Naive thymus-derived CD4-positive, alpha-beta T cell (primary cell): ENCODE measurements around the gene WDR59. TPM values are rescaled to one million over a fixed set of nuclear protein-coding genes. Genes with fewer than 3 reads are reported as not detected.
"Not testable (repeated sequence)": the region's sequence is repeated elsewhere in the genome, so short reads cannot be mapped to it uniquely, and the experiment has no call there.

Experiments
- ATAC-seq: fragments of 150-1000 bp; cut with Tn5 transposase; 2 replicates; pipeline ENCODE4 v1.10.0; 2021; ENCODE audit warnings: mild to moderate bottlenecking, moderate library complexity
- CTCF ChIA-PET: fragments of 350-600 bp; sonication (Branson Sonifier 250); formaldehyde crosslinking; loops from one replicate; lab custom pipeline; 2021; ENCODE audit warnings: antibody characterized with exemption; lab: Charles Lee
- POLR2A ChIA-PET: fragments of 350-600 bp; sonication (Branson Sonifier 250); formaldehyde crosslinking; loops from one replicate; lab custom pipeline; 2021; ENCODE audit warnings: antibody characterized with exemption, inconsistent platforms; lab: Charles Lee
- DNase-seq, 9 donors: peaks; one replicate each; pipeline versions ENCODE4 v3.0.0 to v3.0.0-alpha.2; 2020 to 2022; ENCODE audit warnings: mixed read lengths in 1 of 9
- H3K27ac ChIP-seq: one replicate; pipeline ENCODE4 v1.7.0; 2013; ENCODE audit warnings: mild to moderate bottlenecking, low read depth, low read length, moderate library complexity
- H3K27me3 ChIP-seq, 2 donors: one replicate each; pipeline ENCODE4 v1.7.0; 2013; ENCODE audit warnings: low read length in 2 of 2, mild to moderate bottlenecking in 2 of 2, moderate library complexity in 2 of 2; ENCODE audit not compliant: control insufficient read depth in 2 of 2, insufficient read depth in 2 of 2
- H3K36me3 ChIP-seq, 3 experiments: 1 replicate in 2 of 3; 2 replicates in 1 of 3; pipeline ENCODE4 v1.7.0; 2013; ENCODE audit warnings: low read length in 3 of 3, mild to moderate bottlenecking in 3 of 3, moderate library complexity in 1 of 3; ENCODE audit not compliant: insufficient read depth in 3 of 3, control insufficient read depth in 2 of 3
- H3K4me1 ChIP-seq, 2 donors: one replicate each; pipeline ENCODE4 v1.7.0; 2013; ENCODE audit warnings: low read length in 2 of 2, mild to moderate bottlenecking in 2 of 2, moderate library complexity in 1 of 2; ENCODE audit not compliant: control insufficient read depth in 2 of 2, insufficient read depth in 2 of 2
- H3K4me3 ChIP-seq: 2 replicates; pipeline ENCODE4 v1.7.0; 2013; ENCODE audit warnings: mild to moderate bottlenecking, low read length
- H3K9me3 ChIP-seq, 3 experiments: 1 replicate in 2 of 3; 2 replicates in 1 of 3; pipeline ENCODE4 v1.7.0; 2013; ENCODE audit warnings: low read length in 3 of 3; ENCODE audit not compliant: control insufficient read depth in 2 of 3
- H3K27ac Mint-ChIP-seq, 9 donors: one replicate each; pipeline ENCODE4 v1.8.0; 2020 to 2022; ENCODE audit warnings: mixed read lengths in 9 of 9, mild to moderate bottlenecking in 8 of 9, moderate library complexity in 5 of 9, inconsistent platforms in 2 of 9
- H3K27me3 Mint-ChIP-seq, 5 donors: one replicate each; pipeline ENCODE4 v1.8.0; 2021 to 2022; ENCODE audit warnings: mixed read lengths in 5 of 5, mild to moderate bottlenecking in 1 of 5
- H3K36me3 Mint-ChIP-seq, 5 donors: one replicate each; pipeline ENCODE4 v1.8.0; 2020 to 2022; ENCODE audit warnings: mixed read lengths in 5 of 5, mild to moderate bottlenecking in 3 of 5, inconsistent platforms in 1 of 5
- H3K4me1 Mint-ChIP-seq, 7 donors: one replicate each; pipeline ENCODE4 v1.8.0; 2020 to 2022; ENCODE audit warnings: mixed read lengths in 7 of 7, mild to moderate bottlenecking in 3 of 7, inconsistent platforms in 1 of 7
- H3K4me3 Mint-ChIP-seq, 10 donors: one replicate each; pipeline ENCODE4 v1.8.0; 2020 to 2022; ENCODE audit warnings: mild to moderate bottlenecking in 10 of 10, mixed read lengths in 10 of 10, moderate library complexity in 6 of 10, inconsistent platforms in 2 of 10
- H3K9me3 Mint-ChIP-seq, 11 donors: one replicate each; pipeline ENCODE4 v1.8.0; 2020 to 2022; ENCODE audit warnings: mixed read lengths in 11 of 11, mild to moderate bottlenecking in 4 of 11, inconsistent platforms in 1 of 11, moderate library complexity in 1 of 11
- intact Hi-C, 2 donors: fragments of 100-400 bp; cut with micrococcal nuclease; formaldehyde crosslinking; loops; one replicate each; pipeline ENCODE4 v1.15.1; 2023
- polyA plus RNA-seq, 2 donors: library from polyadenylated mRNA; unstranded; fragments of 300-500 nt; fragmentation: Illumina TruSeq; gene quantifications; one replicate each; pipeline ENCODE4 v1.2.3, GENCODE V29; 2021
- total RNA-seq, 6 experiments: library from RNA in 5 of 6; stranded (reverse) in 5 of 6; gene quantifications; 1 replicate in 5 of 6; 2 replicates in 1 of 6; pipeline ENCODE4 v1.2.3 and lab custom pipeline; 2021 to 2026

Gene WDR59
- total and polyA plus RNA-seq, 7 experiments from 2014 or later = 11.6 to 130 (median 83.3) TPM

DNA sequence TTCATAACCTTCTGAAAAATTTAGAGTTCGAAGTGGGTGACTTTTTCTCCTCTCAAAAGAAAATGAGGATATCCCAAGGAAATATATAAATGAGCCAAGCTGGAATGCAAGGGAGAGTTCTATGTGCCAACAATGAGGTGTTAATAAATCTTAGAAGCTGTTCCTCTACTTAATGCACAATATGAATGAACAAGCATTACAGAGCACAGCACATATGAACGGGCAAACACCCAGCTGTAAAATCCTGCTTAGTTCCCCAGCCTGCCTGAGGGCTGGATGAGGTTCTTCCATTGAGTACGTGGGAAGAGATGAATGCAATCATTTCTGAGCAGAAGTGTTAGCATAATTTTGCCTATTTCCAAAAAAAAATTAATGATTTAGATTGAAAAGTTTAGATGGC, 58.1 kb downstream of the WDR59 start:
- Histone ChIP-seq H3K36me3 (peaks cover 0 to 36% (median 11%) of the 10 kb centered on the region in 3 experiments), H3K27me3 (no peaks in the 10 kb centered on the region), H3K4me1 (no peaks in the 10 kb centered on the region), H3K9me3 (no peaks in the 10 kb centered on the region), H3K27ac (no peak overlapping the region), H3K4me3 (no peak overlapping the region)
- CTCF ChIA-PET = no interaction called here
- POLR2A ChIA-PET = interaction anchor here (0.8 kb wide), 1 partner anchor 66 kb away, joined by 3 read pairs; no protein-coding TSS in a partner anchor
- ATAC-seq (no peak), DNase-seq (no peak)
- Mint-ChIP-seq H3K27ac (no peak overlapping the region), H3K4me3 (no peak overlapping the region), H3K36me3 (peaks cover under 1 to 55% (median 21%) of the 10 kb centered on the region in 5 donors), H3K9me3 (no peaks in the 10 kb centered on the region), H3K4me1 (no peaks in the 10 kb centered on the region), H3K27me3 (no peaks in the 10 kb centered on the region)
- intact Hi-C loops = no loop called here

DNA sequence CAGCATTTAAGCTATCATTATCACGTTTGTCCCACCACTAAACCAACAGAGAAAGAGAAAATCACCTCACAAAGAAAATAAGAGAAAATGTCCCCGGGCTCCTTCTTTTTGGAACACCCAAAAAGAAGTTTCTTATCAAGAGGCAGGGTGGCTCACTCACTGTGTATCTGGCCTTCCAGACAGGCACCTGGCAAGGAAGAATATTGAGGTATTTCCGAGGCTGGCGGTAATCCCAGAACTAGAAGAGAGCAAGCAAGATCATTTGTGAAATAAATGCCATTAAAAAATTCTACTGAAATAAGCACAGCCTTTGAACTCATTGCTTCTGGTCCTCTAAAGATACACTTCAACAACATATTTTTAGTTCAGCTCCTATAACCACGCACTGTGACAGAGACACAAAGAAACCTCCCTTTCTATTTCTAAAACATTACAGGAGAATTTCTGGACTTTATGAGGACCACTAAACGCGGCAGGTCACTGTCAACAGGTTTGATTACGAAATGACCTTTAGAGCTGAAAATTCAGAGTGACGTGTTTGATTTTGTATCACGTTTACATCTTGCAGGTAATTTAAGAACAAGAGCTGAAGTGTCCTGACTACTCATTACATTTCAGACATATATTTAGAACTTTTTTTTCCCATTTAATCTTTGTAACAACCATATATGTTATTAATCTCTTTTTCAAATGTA, 61.0 kb downstream of the WDR59 start:
- no peaks in the 10 kb centered on the region for H3K4me1 Mint-ChIP-seq
- no peaks in the 10 kb centered on the region for H3K9me3 ChIP-seq
- ATAC-seq = no peak
- intact Hi-C loops = no loop called here
- H3K27me3 ChIP-seq = no peaks in the 10 kb centered on the region
- H3K27ac ChIP-seq = no peak overlapping the region
- peaks cover 0 to 58% (median 11%) of the 10 kb centered on the region in 3 experiments for H3K36me3 ChIP-seq
- H3K4me3 ChIP-seq = no peak overlapping the region
- no peak overlapping the region for H3K4me3 Mint-ChIP-seq
- no peaks in the 10 kb centered on the region for H3K4me1 ChIP-seq
- peaks cover 0 to 2% (median 0%) of the 10 kb centered on the region in 11 donors for H3K9me3 Mint-ChIP-seq
- POLR2A ChIA-PET = no interaction called here
- no peak overlapping the region for H3K27ac Mint-ChIP-seq
- CTCF ChIA-PET = no interaction called here
- H3K27me3 Mint-ChIP-seq = no peaks in the 10 kb centered on the region
- peaks cover 13 to 64% (median 32%) of the 10 kb centered on the region in 5 donors for H3K36me3 Mint-ChIP-seq
- no peak for DNase-seq

DNA sequence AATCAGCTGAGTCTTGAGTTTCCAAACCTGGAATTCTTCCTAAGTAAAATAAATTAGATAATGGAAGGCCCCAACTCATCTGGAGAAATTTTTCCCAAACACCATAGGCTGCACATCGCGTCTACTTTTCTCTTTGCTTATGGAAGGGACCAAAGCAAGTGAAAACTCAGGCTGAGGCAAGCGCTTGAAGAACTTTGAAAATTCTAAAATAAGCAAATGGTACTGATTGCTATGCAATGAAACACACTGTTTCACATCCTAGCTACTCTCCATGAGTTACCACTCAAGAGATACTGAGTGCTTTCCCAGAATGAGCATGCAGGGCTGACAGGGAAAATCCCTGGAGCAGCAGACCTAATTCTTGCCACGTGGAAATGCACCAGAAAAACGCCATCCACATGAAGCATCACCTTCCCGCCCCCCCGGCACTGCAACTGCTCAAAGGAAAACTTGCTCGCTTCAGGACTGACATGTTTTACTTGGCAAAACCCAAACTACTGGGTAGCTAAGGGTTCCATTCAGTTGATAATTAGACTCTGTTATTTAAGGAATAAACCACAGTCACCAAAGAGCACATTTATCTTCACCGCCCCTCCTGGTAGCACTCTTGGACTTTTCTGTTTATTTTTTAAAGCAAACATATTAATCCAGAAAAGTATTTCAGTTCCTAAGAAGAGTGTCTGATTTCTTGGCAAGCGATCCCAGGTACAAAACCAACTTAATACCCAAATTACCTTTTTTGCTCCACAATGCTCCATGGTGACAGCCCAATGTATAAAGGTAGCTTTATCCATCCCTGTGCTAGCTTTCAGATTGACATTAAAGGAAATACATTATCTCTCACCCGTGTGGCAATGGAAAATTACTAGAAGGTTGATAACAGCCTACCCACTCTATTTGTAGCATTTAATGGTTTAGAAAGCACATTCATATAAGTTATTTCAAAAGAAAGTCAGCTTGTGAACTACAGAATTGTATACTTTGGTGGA, 62.5 kb downstream of the WDR59 start:
- H3K27me3 Mint-ChIP-seq = no peaks in the 10 kb centered on the region
- H3K27ac Mint-ChIP-seq = no peak overlapping the region
- DNase-seq (no peak), ATAC-seq (no peak)
- H3K36me3 Mint-ChIP-seq = peaks cover 20 to 72% (median 47%) of the 10 kb centered on the region in 5 donors
- Histone ChIP-seq H3K27me3 (no peaks in the 10 kb centered on the region), H3K4me3 (no peak overlapping the region), H3K9me3 (no peaks in the 10 kb centered on the region), H3K36me3 (peaks cover 3 to 67% (median 14%) of the 10 kb centered on the region in 3 experiments), H3K4me1 (no peaks in the 10 kb centered on the region), H3K27ac (no peak overlapping the region)
- ChIA-PET POLR2A (no interaction called here), CTCF (no interaction called here)
- H3K4me1 Mint-ChIP-seq = no peaks in the 10 kb centered on the region
- no peak overlapping the region for H3K4me3 Mint-ChIP-seq
- intact Hi-C loops = no loop called here
- peaks cover 0 to 6% (median 3%) of the 10 kb centered on the region in 11 donors for H3K9me3 Mint-ChIP-seq

GRCh38 chr16:74921051-74921450, 63.9 kb downstream of the WDR59 start:
- Histone ChIP-seq H3K27me3 (no peaks in the 10 kb centered on the region), H3K36me3 (peaks cover 4 to 81% (median 14%) of the 10 kb centered on the region in 3 experiments), H3K4me3 (no peak overlapping the region), H3K9me3 (no peaks in the 10 kb centered on the region), H3K4me1 (no peaks in the 10 kb centered on the region), H3K27ac (no peak overlapping the region)
- H3K4me1 Mint-ChIP-seq = no peaks in the 10 kb centered on the region
- peaks cover 26 to 82% (median 59%) of the 10 kb centered on the region in 5 donors for H3K36me3 Mint-ChIP-seq
- H3K27ac Mint-ChIP-seq = no peak overlapping the region
- H3K27me3 Mint-ChIP-seq = no peaks in the 10 kb centered on the region
- ChIA-PET CTCF (interaction anchor here (0.6 kb wide), 1 partner anchor 9 kb away, joined by 3 read pairs; no protein-coding TSS in a partner anchor), POLR2A (no interaction called here)
- no peak for ATAC-seq
- no peak overlapping the region for H3K4me3 Mint-ChIP-seq
- intact Hi-C loops = no loop called here
- peaks cover 0 to 8% (median 3%) of the 10 kb centered on the region in 11 donors for H3K9me3 Mint-ChIP-seq
- no peak for DNase-seq

DNA sequence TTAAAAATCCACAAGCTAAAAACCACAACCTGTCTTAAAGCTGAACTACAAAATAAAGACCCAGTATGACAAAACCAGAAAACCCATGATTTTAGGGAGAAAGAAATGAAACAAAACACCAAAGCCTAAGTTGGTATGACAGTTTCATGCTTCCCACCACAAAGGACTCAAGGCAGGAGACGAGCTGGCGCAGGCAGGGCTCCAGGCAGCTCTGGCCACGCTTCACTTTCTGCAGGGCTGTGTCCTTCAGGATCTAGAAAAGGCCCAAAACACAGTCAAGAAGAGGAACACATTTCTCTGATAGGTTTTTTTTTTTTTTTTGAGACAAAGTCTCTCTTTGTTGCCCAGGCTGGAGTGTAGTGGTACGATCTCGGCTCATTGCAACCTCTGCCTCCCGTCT, 75.3 kb downstream of the WDR59 start:
- Histone ChIP-seq H3K4me3 (no peak overlapping the region), H3K9me3 (peaks cover 0 to 33% (median 0%) of the 10 kb centered on the region in 3 experiments)

DNA sequence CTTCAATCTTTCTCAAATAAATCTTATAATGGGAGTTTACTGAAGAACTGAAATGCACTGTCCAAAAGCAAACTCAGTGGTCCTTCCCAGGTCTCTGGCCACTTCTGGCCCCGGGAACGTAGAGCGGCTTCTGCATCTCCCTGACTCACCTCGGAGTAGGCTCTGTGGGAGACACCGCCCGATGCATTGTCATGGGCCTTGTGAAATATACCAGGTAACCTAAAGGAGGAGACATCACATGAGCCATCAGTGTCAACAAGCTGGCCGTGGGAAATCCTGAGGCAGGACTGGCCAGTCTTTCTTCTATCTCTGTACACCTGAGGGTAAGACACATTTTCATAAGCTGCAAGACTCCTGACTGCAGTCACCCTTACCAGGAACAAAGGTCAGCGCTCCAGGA, 76.2 kb downstream of the WDR59 start:
- POLR2A ChIA-PET, H3K27me3 Mint-ChIP-seq, H3K27ac Mint-ChIP-seq, H3K27me3 ChIP-seq, ATAC-seq, H3K27ac ChIP-seq, intact Hi-C loops, H3K4me1 ChIP-seq, H3K4me1 Mint-ChIP-seq, CTCF ChIA-PET, H3K4me3 Mint-ChIP-seq, DNase-seq, H3K4me3 ChIP-seq: not testable (repeated sequence)
- Histone ChIP-seq H3K9me3 (peaks cover 0 to 24% (median 0%) of the 10 kb centered on the region in 3 experiments), H3K36me3 (peaks cover 8 to 60% (median 10%) of the 10 kb centered on the region in 3 experiments)
- peaks cover 0 to 26% (median 20%) of the 10 kb centered on the region in 11 donors for H3K9me3 Mint-ChIP-seq
- H3K36me3 Mint-ChIP-seq = peaks cover 29 to 80% (median 79%) of the 10 kb centered on the region in 5 donors

More for the DNA sequence above, 75.3 kb downstream of the WDR59 start:
- peaks cover 32 to 84% (median 80%) of the 10 kb centered on the region in 5 donors for H3K36me3 Mint-ChIP-seq
- Histone ChIP-seq H3K27ac (no peak overlapping the region), H3K4me1 (no peaks in the 10 kb centered on the region), H3K27me3 (no peaks in the 10 kb centered on the region), H3K36me3 (peaks cover 10 to 65% (median 17%) of the 10 kb centered on the region in 3 experiments)
- ATAC-seq (no peak), DNase-seq (no peak)
- H3K9me3 Mint-ChIP-seq = peaks cover 0 to 34% (median 24%) of the 10 kb centered on the region in 11 donors
- no peak overlapping the region for H3K4me3 Mint-ChIP-seq
- no peaks in the 10 kb centered on the region for H3K27me3 Mint-ChIP-seq
- ChIA-PET CTCF (interaction anchor here (0.7 kb wide), 1 partner anchor 96 kb away, joined by 3 read pairs; no protein-coding TSS in a partner anchor), POLR2A (interaction anchor here (0.6 kb wide), 1 partner anchor 58 kb away, joined by 3 read pairs; no protein-coding TSS in a partner anchor)
- no peak overlapping the region for H3K27ac Mint-ChIP-seq
- no peaks in the 10 kb centered on the region for H3K4me1 Mint-ChIP-seq
- intact Hi-C loops = no loop called here
